Measurements from ENCODE around the gene IFNG.

GRCh38 chr12:68199127-68199526 is 39.6 kb upstream of the IFNG start:
- TF ChIP-seq EZH2 (IDR thresholded peaks at IDR 0.05; ENCODE audit: borderline replicate concordance, insufficient read depth, low read length, poor library complexity, severe bottlenecking) (no peak), CTCF (IDR thresholded peaks at IDR 0.05; ENCODE audit: poor library complexity, severe bottlenecking) (no peak), TAF1 (IDR thresholded peaks at IDR 0.05; ENCODE audit: low read depth) (no peak), EP300 (conservative IDR thresholded peaks at IDR 0.05; ENCODE audit: poor library complexity, severe bottlenecking) (no peak), POLR2AphosphoS5 (IDR thresholded peaks at IDR 0.05) (no peak), MXI1 (conservative IDR thresholded peaks at IDR 0.05; ENCODE audit: poor library complexity, severe bottlenecking) (no peak)
